HepG2 (cell line): ENCODE results near the gene TFF2. TPM values are rescaled to one million over a fixed set of nuclear protein-coding genes. Genes with fewer than 3 reads are reported as not detected.

ENCODE experiments used
- ARNT ChIP-seq: fragments of 450-650 bp; IDR thresholded peaks from 2 replicates; pipeline ENCODE4 v1.6.1; 2017
- CREB3 ChIP-seq: sonication (generic); formaldehyde crosslinking; IDR thresholded peaks from 2 replicates; pipeline ENCODE4 v1.5.0; 2020; ENCODE audit warnings: missing genetic modification reagents
- GTF2F1 ChIP-seq: fragments of 150-350 bp; IDR thresholded peaks from 2 replicates; pipeline ENCODE4 v1.6.1; 2014; ENCODE audit warnings: low read length
- HINFP ChIP-seq: sonication (generic); formaldehyde crosslinking; IDR thresholded peaks from 2 replicates; pipeline ENCODE4 v1.4.0; 2020; ENCODE audit warnings: low read depth, mild to moderate bottlenecking, missing genetic modification reagents
- KLF13 ChIP-seq: sonication (generic); formaldehyde crosslinking; IDR thresholded peaks from 2 replicates; pipeline ENCODE4 v1.4.0; 2020; ENCODE audit warnings: mild to moderate bottlenecking, missing genetic modification reagents
- POLR2AphosphoS5 ChIP-seq: IDR thresholded peaks from 2 replicates; pipeline ENCODE4 v1.6.1; 2012; ENCODE audit warnings: low read depth, low read length
- RBAK ChIP-seq: sonication (generic); formaldehyde crosslinking; IDR thresholded peaks from 2 replicates; pipeline ENCODE4 v1.5.1; 2020; ENCODE audit warnings: mild to moderate bottlenecking, missing genetic modification reagents
- RBFOX2 ChIP-seq: fragments of 200-400 bp; formaldehyde crosslinking; IDR thresholded peaks from 2 replicates; pipeline ENCODE4 v1.6.1; 2017; ENCODE audit warnings: low read depth, mild to moderate bottlenecking, low read length
- SNAPC2 ChIP-seq: sonication (generic); formaldehyde crosslinking; IDR thresholded peaks from 2 replicates; pipeline ENCODE4 v1.8.1; 2022; ENCODE audit warnings: mild to moderate bottlenecking, missing genetic modification reagents
- TMF1 ChIP-seq: sonication (generic); formaldehyde crosslinking; IDR thresholded peaks from 2 replicates; pipeline ENCODE4 v1.8.1; 2022; ENCODE audit warnings: low read depth, missing genetic modification reagents
- ZBTB20 ChIP-seq: sonication (generic); formaldehyde crosslinking; IDR thresholded peaks from 2 replicates; pipeline ENCODE4 v1.8.1; 2023; ENCODE audit warnings: missing genetic modification reagents, low read depth, mild to moderate bottlenecking, borderline replicate concordance
- ZFP36L2 ChIP-seq: sonication (generic); formaldehyde crosslinking; IDR thresholded peaks from 2 replicates; pipeline ENCODE4 v1.4.0; 2020; ENCODE audit warnings: missing genetic modification reagents
- ZNF280B ChIP-seq: sonication (generic); formaldehyde crosslinking; IDR thresholded peaks from 2 replicates; pipeline ENCODE4 v1.5.0; 2020; ENCODE audit warnings: missing genetic modification reagents, mild to moderate bottlenecking, borderline replicate concordance
- ZNF367 ChIP-seq: sonication (generic); formaldehyde crosslinking; IDR thresholded peaks from 2 replicates; pipeline ENCODE4 v1.4.0; 2020; ENCODE audit warnings: missing genetic modification reagents, borderline replicate concordance
- ZNF44 ChIP-seq: sonication (generic); formaldehyde crosslinking; IDR thresholded peaks from 2 replicates; pipeline ENCODE4 v1.5.1; 2020; ENCODE audit warnings: mild to moderate bottlenecking, missing genetic modification reagents
- ZNF441 ChIP-seq: sonication (generic); formaldehyde crosslinking; IDR thresholded peaks from 2 replicates; pipeline ENCODE4 v1.7.0; 2021; ENCODE audit warnings: missing genetic modification reagents, borderline replicate concordance
- ZNF501 ChIP-seq: sonication (generic); formaldehyde crosslinking; IDR thresholded peaks from 2 replicates; pipeline ENCODE4 v1.5.1; 2020; ENCODE audit warnings: mild to moderate bottlenecking, moderate library complexity, missing genetic modification reagents
- ZNF549 ChIP-seq: sonication (generic); formaldehyde crosslinking; IDR thresholded peaks from 2 replicates; pipeline ENCODE4 v1.5.0; 2020; ENCODE audit warnings: missing genetic modification reagents
- ZNF564 ChIP-seq: sonication (generic); formaldehyde crosslinking; IDR thresholded peaks from 2 replicates; pipeline ENCODE4 v1.8.1; 2023; ENCODE audit warnings: mild to moderate bottlenecking, missing genetic modification reagents
- ZNF597 ChIP-seq: sonication (generic); formaldehyde crosslinking; IDR thresholded peaks from 2 replicates; pipeline ENCODE4 v1.5.0; 2020; ENCODE audit warnings: missing genetic modification reagents
- ZNF609 ChIP-seq: sonication (generic); formaldehyde crosslinking; IDR thresholded peaks from 2 replicates; pipeline ENCODE4 v1.4.0; 2020; ENCODE audit warnings: mild to moderate bottlenecking, missing genetic modification reagents, borderline replicate concordance
- polyA plus RNA-seq, 8 experiments: library from polyadenylated mRNA; depleted of rRNA in 3 of 8; stranded (reverse) in 7 of 8; unstranded in 1 of 8; fragments of >200 nt; fragmentation: Illumina TruSeq in 4 of 8; extraction: Trizol in 4 of 8; gene quantifications; 2 replicates each; pipeline versions ENCODE4 v1.2.1 to v1.2.3, GENCODE V29; 2011 to 2016; ENCODE audit warnings: low read depth in 4 of 8, missing spikeins in 1 of 8, mixed read lengths in 1 of 8; ENCODE audit not compliant: insufficient read depth in 1 of 8
- total RNA-seq, 5 experiments: library from RNA; depleted of rRNA; stranded (reverse); fragments of >200 nt; fragmentation: Illumina TruSeq; extraction: Trizol; gene quantifications; 2 replicates each; pipeline ENCODE4 v1.2.3, GENCODE V29; 2016; ENCODE audit warnings: low read depth in 1 of 5

Gene TFF2
- total and polyA plus RNA-seq, 2 of the 13 experiments (the other 11 are each of a cell fraction or from before 2014, with no cell fraction given), result 1.5 TPM; not detected in 1

- TF ChIP-seq ZNF280B (CRISPR knock-in tag) (no peak), SNAPC2 (CRISPR knock-in tag) (no peak), ZNF367 (no peak), ZNF549 (CRISPR knock-in tag) (no peak), ZNF44 (CRISPR knock-in tag) (no peak), ZBTB20 (no peak), ZNF441 (CRISPR knock-in tag) (no peak), ZNF597 (CRISPR knock-in tag) (no peak), ZNF609 (no peak), ZFP36L2 (CRISPR knock-in tag) (no peak), GTF2F1 (no peak), HINFP (CRISPR knock-in tag) (no peak), RBAK (CRISPR knock-in tag) (no peak), KLF13 (no peak), ZNF564 (CRISPR knock-in tag) (no peak), CREB3 (CRISPR knock-in tag) (no peak), TMF1 (CRISPR knock-in tag) (no peak), ZNF501 (peak; percentile 40), ARNT (no peak), RBFOX2 (no peak), POLR2AphosphoS5 (no peak)
Observed at GRCh38 chr21:42388740-42389448, 38.1 kb upstream of the TFF2 start (continued).
